H1 (cell line): ENCODE results near the gene RABEPK. TPM values are rescaled to one million over a fixed set of nuclear protein-coding genes. Genes with fewer than 3 reads are reported as not detected.
A peak's percentile ranks its signal among the peaks of the same experiment; 100 is the strongest.

ENCODE experiments used
- CTCF ChIA-PET: fragments of 300-600 bp; sonication (Branson Sonifier 250); formaldehyde crosslinking; loops from one replicate; lab custom pipeline; 2021; ENCODE audit not compliant: partially characterized antibody; lab: Charles Lee
- POLR2A ChIA-PET: fragments of 300-600 bp; sonication (Branson Sonifier 250); formaldehyde crosslinking; loops from one replicate; lab custom pipeline; 2021; ENCODE audit warnings: inconsistent platforms; ENCODE audit not compliant: partially characterized antibody; lab: Charles Lee
- DNase-seq, 2 experiments: peaks; one replicate each; pipeline versions ENCODE4 v3.0.0 to v3.0.0-alpha.2; 2010 to 2022; ENCODE audit warnings: low spot score in 2 of 2, low read depth in 1 of 2, mixed read lengths in 1 of 2
- FAIRE-seq: peaks from 2 replicates; lab custom pipeline; 2011; peaks lifted over from hg19 to GRCh38; lab: Jason Lieb, UNC
- H2AFZ ChIP-seq: 2 replicates; pipeline ENCODE4 v1.8.1; 2012; ENCODE audit warnings: low read length, inconsistent platforms
- H2AK5ac ChIP-seq: 2 replicates; pipeline ENCODE4 v1.6.1; 2013; ENCODE audit warnings: low read depth, low read length
- H2BK120ac ChIP-seq: replicated peaks from 2 replicates; pipeline ENCODE3; 2013; ENCODE audit warnings: low read depth, low read length, inconsistent platforms
- H2BK12ac ChIP-seq: 2 replicates; pipeline ENCODE4 v1.6.1; 2013; ENCODE audit warnings: low read depth, low read length
- H2BK15ac ChIP-seq: 2 replicates; pipeline ENCODE4 v1.6.1; 2013; ENCODE audit warnings: low read length
- H2BK20ac ChIP-seq: 2 replicates; pipeline ENCODE4 v1.6.1; 2013; ENCODE audit warnings: low read length
- H2BK5ac ChIP-seq: 2 replicates; pipeline ENCODE4 v1.6.1; 2013; ENCODE audit warnings: low read depth, low read length
- H3K14ac ChIP-seq: 2 replicates; pipeline ENCODE4 v1.6.1; 2013; ENCODE audit warnings: inconsistent platforms; ENCODE audit not compliant: insufficient read length
- H3K18ac ChIP-seq: 2 replicates; pipeline ENCODE4 v1.6.1; 2013; ENCODE audit warnings: low read length; ENCODE audit errors: extremely low read depth
- H3K23ac ChIP-seq: 2 replicates; pipeline ENCODE4 v1.6.1; 2013; ENCODE audit warnings: inconsistent platforms; ENCODE audit not compliant: insufficient read length
- H3K23me2 ChIP-seq: 2 replicates; pipeline ENCODE4 v1.6.1; 2013; ENCODE audit warnings: low read depth, low read length
- H3K27ac ChIP-seq: 2 replicates; pipeline ENCODE4 v1.6.1; 2011; ENCODE audit warnings: low read depth, low read length, inconsistent platforms
- H3K27me3 ChIP-seq, 4 experiments: replicated peaks in 1 of 4; 1 replicate in 1 of 4; 2 replicates in 3 of 4; pipeline versions ENCODE4 v1.6.1 to v1.8.1; 2011 to 2013; ENCODE audit warnings: low read length in 3 of 4, mild to moderate bottlenecking in 3 of 4, inconsistent platforms in 2 of 4, mixed read lengths in 2 of 4, moderate library complexity in 1 of 4; ENCODE audit not compliant: control insufficient read depth in 3 of 4, insufficient read depth in 3 of 4; ENCODE audit errors: extremely low read depth in 1 of 4
- H3K36me3 ChIP-seq, 4 experiments: 2 replicates each; pipeline versions ENCODE4 v1.6.1 to v1.8.1; 2011 to 2013; ENCODE audit warnings: mild to moderate bottlenecking in 4 of 4, low read length in 3 of 4, moderate library complexity in 2 of 4, control low read depth in 1 of 4, inconsistent platforms in 1 of 4; ENCODE audit not compliant: insufficient read depth in 4 of 4, control insufficient read depth in 2 of 4
- H3K4ac ChIP-seq: replicated peaks from 2 replicates; pipeline ENCODE3; 2013; ENCODE audit warnings: low read length, low read depth, mixed read lengths, inconsistent platforms; ENCODE audit not compliant: insufficient read length
- H3K4me1 ChIP-seq, 4 experiments: replicated peaks in 1 of 4; 1 replicate in 1 of 4; 2 replicates in 3 of 4; pipeline versions ENCODE4 v1.6.1 to v1.8.1; 2011 to 2013; ENCODE audit warnings: low read length in 3 of 4, inconsistent platforms in 2 of 4, mixed read lengths in 1 of 4; ENCODE audit not compliant: insufficient read depth in 4 of 4, control insufficient read depth in 3 of 4
- H3K4me2 ChIP-seq, 2 experiments: 2 replicates each; pipeline versions ENCODE4 v1.6.1 to v1.8.1; 2011 to 2013; ENCODE audit warnings: low read depth in 2 of 2, low read length in 2 of 2, control low read depth in 1 of 2, inconsistent platforms in 1 of 2, mild to moderate bottlenecking in 1 of 2; ENCODE audit not compliant: insufficient read depth in 1 of 2
- H3K4me3 ChIP-seq, 4 experiments: fragments of 200-600, 300-600 bp in 1 of 4; sonication (generic), shearing (Covaris generic), sonication (Bioruptor Twin) in 1 of 4; 2 replicates each; pipeline versions ENCODE4 v1.5.1 to v1.8.1; 2011 to 2016; ENCODE audit warnings: low read length in 4 of 4, low read depth in 3 of 4, control low read depth in 2 of 4, inconsistent platforms in 2 of 4, mild to moderate bottlenecking in 2 of 4, mixed read lengths in 1 of 4, moderate library complexity in 1 of 4; ENCODE audit not compliant: insufficient read depth in 2 of 4; ENCODE audit errors: extremely low read depth in 1 of 4
- H3K56ac ChIP-seq: replicated peaks from 2 replicates; pipeline ENCODE3; 2013; ENCODE audit warnings: low read depth, mild to moderate bottlenecking, mixed read lengths, low read length, inconsistent platforms; ENCODE audit not compliant: insufficient read length
- H3K79me1 ChIP-seq: 2 replicates; pipeline ENCODE4 v1.6.1; 2013; ENCODE audit warnings: low read depth, low read length, control low read depth
- H3K79me2 ChIP-seq, 2 experiments: 2 replicates each; pipeline versions ENCODE4 v1.6.1 to v1.8.1; 2012 to 2013; ENCODE audit warnings: low read length in 2 of 2, mild to moderate bottlenecking in 2 of 2, inconsistent platforms in 1 of 2; ENCODE audit not compliant: insufficient read depth in 2 of 2, control insufficient read depth in 1 of 2
- H3K9ac ChIP-seq, 4 experiments: replicated peaks in 1 of 4; 1 replicate in 1 of 4; 2 replicates in 3 of 4; pipeline versions ENCODE4 v1.6.1 to v1.8.1; 2011 to 2013; ENCODE audit warnings: low read depth in 3 of 4, low read length in 3 of 4, control low read depth in 2 of 4, mild to moderate bottlenecking in 2 of 4, moderate library complexity in 2 of 4, inconsistent platforms in 1 of 4; ENCODE audit errors: extremely low read depth in 1 of 4
- H3K9me3 ChIP-seq, 2 experiments: 2 replicates each; pipeline versions ENCODE4 v1.6.1 to v1.8.1; 2012 to 2013; ENCODE audit warnings: mild to moderate bottlenecking in 2 of 2, moderate library complexity in 2 of 2, control low read depth in 1 of 2, inconsistent platforms in 1 of 2, low read depth in 1 of 2, low read length in 1 of 2, mixed read lengths in 1 of 2; ENCODE audit not compliant: insufficient read depth in 2 of 2
- H4K20me1 ChIP-seq, 2 experiments: replicated peaks in 1 of 2; 2 replicates each; pipeline versions ENCODE3 to v1.8.1; 2011 to 2013; ENCODE audit warnings: inconsistent platforms in 2 of 2, low read length in 2 of 2, mild to moderate bottlenecking in 1 of 2; ENCODE audit not compliant: insufficient read depth in 2 of 2, control insufficient read depth in 1 of 2
- H4K5ac ChIP-seq: 2 replicates; pipeline ENCODE4 v1.6.1; 2013; ENCODE audit warnings: low read length, low read depth, mixed read lengths, inconsistent platforms; ENCODE audit not compliant: insufficient read length
- H4K8ac ChIP-seq: 2 replicates; pipeline ENCODE4 v1.8.0; 2013; ENCODE audit warnings: mild to moderate bottlenecking, moderate library complexity, low read length, inconsistent platforms; ENCODE audit not compliant: insufficient read depth; ENCODE audit errors: extremely low read depth
- H4K91ac ChIP-seq: replicated peaks from 2 replicates; pipeline ENCODE3; 2013; ENCODE audit warnings: low read length, mixed read lengths, inconsistent platforms; ENCODE audit not compliant: insufficient read length
- ASH2L ChIP-seq: fragments of 200-600, 300-600 bp; sonication (generic); IDR thresholded peaks from one replicate; pipeline ENCODE4 v1.7.1; 2017; ENCODE audit warnings: low read length
- CHD2 ChIP-seq: IDR thresholded peaks from 2 replicates; pipeline ENCODE4 v1.6.1; 2012; ENCODE audit warnings: low read length, improper control_type of control experiment
- JUN ChIP-seq: IDR thresholded peaks from 2 replicates; pipeline ENCODE4 v1.6.1; 2011; ENCODE audit warnings: low read depth, mild to moderate bottlenecking, improper control_type of control experiment, low read length
- POLR2A ChIP-seq, 2 experiments: IDR thresholded peaks; 1 replicate in 1 of 2; 2 replicates in 1 of 2; pipeline ENCODE4 v1.6.1; 2011; ENCODE audit warnings: low read depth in 2 of 2, low read length in 2 of 2, mild to moderate bottlenecking in 2 of 2; ENCODE audit errors: control extremely low read depth in 1 of 2
- RAD21 ChIP-seq, 2 experiments: IDR thresholded peaks in 1 of 2; conservative IDR thresholded peaks in 1 of 2; 2 replicates each; pipeline ENCODE4 v1.6.1; 2011; ENCODE audit warnings: low read depth in 2 of 2, low read length in 2 of 2, improper control_type of control experiment in 1 of 2, inconsistent platforms in 1 of 2, mild to moderate bottlenecking in 1 of 2, moderate library complexity in 1 of 2
- SP4 ChIP-seq: IDR thresholded peaks from 2 replicates; pipeline ENCODE4 v1.6.1; 2012; ENCODE audit warnings: low read length, inconsistent platforms
- WGBS, 2 experiments: shearing (Covaris generic) in 1 of 2; methylation state at CpG; one replicate each; pipeline versions ENCODE4 v1.1.6 to v1.1.7; 2013 to 2015; ENCODE audit warnings: low lambda C conversion rate in 2 of 2, mixed read lengths in 2 of 2, inconsistent platforms in 1 of 2, low coverage in 1 of 2, missing lambda C conversion rate in 1 of 2; ENCODE audit not compliant: insufficient replicate concordance in 2 of 2, insufficient coverage in 1 of 2, insufficient read length in 1 of 2; ENCODE audit errors: extremely low coverage in 1 of 2, missing lambda C conversion rate in 1 of 2; 5-methylcytosine and 5-hydroxymethylcytosine counted together
- polyA plus RNA-seq, 7 experiments: library from polyadenylated mRNA; depleted of rRNA in 3 of 7; stranded (reverse) in 5 of 7; unstranded in 2 of 7; fragments of >200 nt in 5 of 7; fragments of 200-250 nt in 2 of 7; gene quantifications; 1 replicate in 5 of 7; 2 replicates in 1 of 7; 4 replicates in 1 of 7; pipeline versions ENCODE4 v1.2.1 to v1.2.3, GENCODE V29; 2011 to 2013; ENCODE audit warnings: missing spikeins in 2 of 7, mixed read lengths in 2 of 7
- total RNA-seq: library from RNA; stranded (reverse); fragmentation: NEBNext Ultra II Directional; extraction: Animal tissue kit (Norgen Biotek cat#: 25700); gene quantifications from 2 replicates; pipeline ENCODE4 v1.2.1, GENCODE V29; 2021

RABEPK gene
- total and polyA plus RNA-seq, 2 of the 8 experiments (the other 6 are each of a cell fraction or from before 2014, with no cell fraction given), result 26.3 to 34.3 TPM

DNA sequence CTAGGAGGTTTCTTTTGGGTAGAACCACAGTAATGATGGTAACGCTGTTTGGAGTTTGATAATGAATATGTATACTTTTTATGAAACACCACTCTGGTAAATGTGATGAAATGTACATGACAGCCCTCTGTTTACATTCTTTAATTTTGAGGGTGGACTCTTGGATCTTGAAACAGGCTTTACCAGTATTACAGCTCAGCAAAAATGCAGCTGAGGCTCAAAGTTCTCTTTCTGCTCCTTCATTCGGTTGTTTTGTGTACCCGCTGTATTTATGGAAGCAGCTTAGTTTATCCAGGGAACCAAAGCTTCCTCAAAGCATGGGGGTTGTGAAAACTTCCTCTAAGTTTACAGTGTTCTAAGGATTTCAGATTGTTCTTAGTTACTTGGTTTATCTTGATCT is 72.4 kb downstream of the RABEPK start:
- H2BK5ac ChIP-seq, result no peak overlapping the region
- no peak overlapping the region for H2BK15ac ChIP-seq
- H4K91ac ChIP-seq, result no peak overlapping the region
- H3K9ac ChIP-seq, result no peak overlapping the region
- no peaks in the 10 kb centered on the region for H4K20me1 ChIP-seq
- peaks cover 7% of the 10 kb centered on the region for H3K79me1 ChIP-seq
- H3K9me3 ChIP-seq, result no peaks in the 10 kb centered on the region
- peaks cover 0 to 68% of the 10 kb centered on the region in 2 experiments; a peak in 2 of 4 replicates for H3K79me2 ChIP-seq
- POLR2A ChIA-PET, result interaction anchor here (0.9 kb wide), 1 partner anchor 30 kb away, joined by 3 read pairs; no protein-coding TSS in a partner anchor
- H4K8ac ChIP-seq, result no peak overlapping the region
- H3K4me3 ChIP-seq, result no peak overlapping the region; a peak in 1 of 8 replicates
- CTCF ChIA-PET, result interaction anchor here (1.1 to 1.3 kb wide), 2 partner anchors 16 to 23 kb away, joined by 3 read pairs; no protein-coding TSS in a partner anchor
- H2BK120ac ChIP-seq, result no peak overlapping the region
- peaks cover 0 to 7% (median 2%) of the 10 kb centered on the region in 4 experiments; a peak in 3 of 7 replicates for H3K4me1 ChIP-seq
- H2AFZ ChIP-seq, result no peak overlapping the region
- H3K14ac ChIP-seq, result no peak overlapping the region
- H4K5ac ChIP-seq, result peak overlapping the region; percentile 19
- WGBS, 2 experiments, result 95% methylated on average over 3 of the region's 3 CpGs; no CpG with 5 or more reads in 1 of the 2 experiments
- FAIRE-seq (no peak), DNase-seq (no peak)
- H3K18ac ChIP-seq, result peak overlapping the region; percentile 6; the same call in 1 of the 2 replicates
- no peak overlapping the region for H3K56ac ChIP-seq
- no peak overlapping the region for H3K23ac ChIP-seq
- H2BK12ac ChIP-seq, result no peak overlapping the region
- H2BK20ac ChIP-seq, result no peak overlapping the region
- no peak overlapping the region for H2AK5ac ChIP-seq
- H3K23me2 ChIP-seq, result no peaks in the 10 kb centered on the region
- H3K36me3 ChIP-seq, result no peaks in the 10 kb centered on the region
- no peak overlapping the region for H3K4me2 ChIP-seq
- no peaks in the 10 kb centered on the region for H3K27me3 ChIP-seq
- no peak overlapping the region for H3K27ac ChIP-seq
- no peak overlapping the region for H3K4ac ChIP-seq
- no peak for TF ChIP-seq ASH2L
- no peak for TF ChIP-seq JUN
- TF ChIP-seq POLR2A (IDR thresholded peaks at IDR 0.05; ENCODE audit: control extremely low read depth in 1 of 2, low read depth in 2 of 2, low read length in 2 of 2), result no peak
- TF ChIP-seq RAD21 (IDR thresholded peaks at IDR 0.05 in 1 of 2, conservative IDR thresholded peaks at IDR 0.05 in 1 of 2; ENCODE audit: low read depth in 2 of 2, low read length in 2 of 2), result no peak
- TF ChIP-seq CHD2, result no peak
- no peak for TF ChIP-seq SP4
